Thymus (tissue), 11 donors: ENCODE data around the gene KCMF1. TPM values are rescaled to one million over a fixed set of nuclear protein-coding genes. Genes with fewer than 3 reads are reported as not detected.

Experiments
- DNase-seq, 9 donors: peaks; one replicate each; pipeline ENCODE4 v3.0.0-alpha.2; 2013; ENCODE audit warnings: low spot score in 9 of 9, low read depth in 6 of 9, missing footprints in 1 of 9
- H3K27ac ChIP-seq, 2 donors: one replicate each; pipeline ENCODE4 v1.5.1; 2013; ENCODE audit warnings: control low read depth in 1 of 2, low read depth in 1 of 2, low read length in 1 of 2, mild to moderate bottlenecking in 1 of 2, moderate library complexity in 1 of 2
- H3K27me3 ChIP-seq, 2 donors: one replicate each; pipeline ENCODE4 v1.5.1; 2013; ENCODE audit warnings: low read length in 1 of 2; ENCODE audit not compliant: control insufficient read depth in 2 of 2, insufficient read depth in 1 of 2
- H3K36me3 ChIP-seq, 2 donors: one replicate each; pipeline ENCODE4 v1.5.1; 2013; ENCODE audit warnings: low read length in 1 of 2, mild to moderate bottlenecking in 1 of 2, moderate library complexity in 1 of 2; ENCODE audit not compliant: control insufficient read depth in 2 of 2, insufficient read depth in 2 of 2
- H3K4me1 ChIP-seq, 2 donors: one replicate each; pipeline ENCODE4 v1.5.1; 2013; ENCODE audit warnings: low read length in 2 of 2; ENCODE audit not compliant: control insufficient read depth in 2 of 2, insufficient read depth in 2 of 2
- H3K4me3 ChIP-seq, 2 donors: one replicate each; pipeline ENCODE4 v1.5.1; 2013; ENCODE audit warnings: low read length in 2 of 2, control low read depth in 1 of 2, mild to moderate bottlenecking in 1 of 2
- H3K9me3 ChIP-seq, 2 donors: one replicate each; pipeline ENCODE4 v1.5.1; 2013; ENCODE audit warnings: low read length in 1 of 2, mild to moderate bottlenecking in 1 of 2; ENCODE audit not compliant: control insufficient read depth in 2 of 2, insufficient read depth in 1 of 2
- WGBS: extraction: QIAGEN DNeasy Blood & Tissue Kit; methylation state at CpG from one replicate; pipeline ENCODE4 v1.1.7; 2013; 5-methylcytosine and 5-hydroxymethylcytosine counted together
- polyA plus RNA-seq: library from polyadenylated mRNA; stranded (reverse); fragments of 200-250 nt; gene quantifications from one replicate; pipeline ENCODE4 v1.2.3, GENCODE V29; 2013
- total RNA-seq: library from RNA; stranded (reverse); fragments of 120-200 nt; gene quantifications from one replicate; pipeline ENCODE4 v1.2.4, GENCODE V29; 2013
- donor health status: healthy.

KCMF1 gene
- total and polyA plus RNA-seq, 2 donors, result 32.5 to 32.6 TPM

- H3K4me1 ChIP-seq, result peaks cover 2 to 12% of the 10 kb centered on the region in 2 donors
- no peak overlapping the region for H3K4me3 ChIP-seq
- H3K9me3 ChIP-seq, result no peaks in the 10 kb centered on the region
- no peak for DNase-seq
- no peaks in the 10 kb centered on the region for H3K27me3 ChIP-seq
- 97% methylated on average over 1 of the region's 1 CpG for WGBS
- peaks cover 8 to 9% of the 10 kb centered on the region in 2 donors for H3K36me3 ChIP-seq
- no peak overlapping the region for H3K27ac ChIP-seq
These were observed 39.4 kb downstream of the KCMF1 start for GRCh38 chr2:85010404-85010803.

GRCh38 chr2:85011098-85011497, 40.1 kb downstream of the KCMF1 start:
- H3K4me3 ChIP-seq, result no peak overlapping the region
- DNase-seq, result no peak
- H3K27me3 ChIP-seq, result no peaks in the 10 kb centered on the region
- H3K4me1 ChIP-seq, result peaks cover 2 to 12% of the 10 kb centered on the region in 2 donors
- no peak overlapping the region for H3K27ac ChIP-seq
- 97% methylated on average over 3 of the region's 3 CpGs for WGBS
- no peaks in the 10 kb centered on the region for H3K9me3 ChIP-seq
- peaks cover 8 to 9% of the 10 kb centered on the region in 2 donors for H3K36me3 ChIP-seq

- no peaks in the 10 kb centered on the region for H3K9me3 ChIP-seq
- no peak overlapping the region for H3K27ac ChIP-seq
- peaks cover 2 to 12% of the 10 kb centered on the region in 2 donors for H3K4me1 ChIP-seq
- peaks cover 8 to 9% of the 10 kb centered on the region in 2 donors for H3K36me3 ChIP-seq
- 97% methylated on average over 3 of the region's 3 CpGs for WGBS
- DNase-seq, result no peak
- H3K4me3 ChIP-seq, result no peak overlapping the region
- no peaks in the 10 kb centered on the region for H3K27me3 ChIP-seq
These were observed 40.8 kb downstream of the KCMF1 start for GRCh38 chr2:85011747-85012146.

- no peaks in the 10 kb centered on the region for H3K9me3 ChIP-seq
- DNase-seq, result no peak
- no peak overlapping the region for H3K27ac ChIP-seq
- peaks cover 4 to 12% of the 10 kb centered on the region in 2 donors for H3K4me1 ChIP-seq
- H3K36me3 ChIP-seq, result peaks cover 5% of the 10 kb centered on the region in 2 donors
- no peak overlapping the region for H3K4me3 ChIP-seq
- WGBS, result 65% methylated on average over 4 of the region's 4 CpGs
- no peaks in the 10 kb centered on the region for H3K27me3 ChIP-seq
These were observed 41.5 kb downstream of the KCMF1 start for GRCh38 chr2:85012431-85012830.

GRCh38 chr2:85012855-85013254, 41.9 kb downstream of the KCMF1 start:
- DNase-seq, result no peak
- 92% methylated on average over 1 of the region's 1 CpG for WGBS
- H3K9me3 ChIP-seq, result no peaks in the 10 kb centered on the region
- H3K4me1 ChIP-seq, result peaks cover 4 to 12% of the 10 kb centered on the region in 2 donors
- H3K27me3 ChIP-seq, result no peaks in the 10 kb centered on the region
- H3K27ac ChIP-seq, result no peak overlapping the region
- peaks cover under 1 to 2% of the 10 kb centered on the region in 2 donors for H3K36me3 ChIP-seq
- no peak overlapping the region for H3K4me3 ChIP-seq

GRCh38 chr2:85015653-85016360, 44.8 kb downstream of the KCMF1 start:
- DNase-seq, result no peak
- H3K9me3 ChIP-seq, result no peaks in the 10 kb centered on the region
- peaks cover 0 to 2% of the 10 kb centered on the region in 2 donors for H3K36me3 ChIP-seq
- 72% methylated on average over 7 of the region's 7 CpGs for WGBS
- H3K27ac ChIP-seq, result no peak overlapping the region
- H3K27me3 ChIP-seq, result no peaks in the 10 kb centered on the region
- H3K4me1 ChIP-seq, result peaks cover 4 to 8% of the 10 kb centered on the region in 2 donors
- H3K4me3 ChIP-seq, result no peak overlapping the region

GRCh38 chr2:85016446-85016845, 45.5 kb downstream of the KCMF1 start:
- WGBS, result 91% methylated on average over 3 of the region's 3 CpGs
- Histone ChIP-seq H3K27ac (no peak overlapping the region), H3K36me3 (peaks cover 0 to 2% of the 10 kb centered on the region in 2 donors), H3K4me3 (no peak overlapping the region), H3K9me3 (no peaks in the 10 kb centered on the region), H3K27me3 (no peaks in the 10 kb centered on the region), H3K4me1 (peaks cover 2 to 5% of the 10 kb centered on the region in 2 donors)
- no peak for DNase-seq

- Histone ChIP-seq H3K9me3 (no peaks in the 10 kb centered on the region), H3K4me3 (no peak overlapping the region), H3K36me3 (peaks cover 0 to 6% of the 10 kb centered on the region in 2 donors), H3K4me1 (peaks cover 0 to 2% of the 10 kb centered on the region in 2 donors), H3K27me3 (no peaks in the 10 kb centered on the region), H3K27ac (no peak overlapping the region)
- no peak for DNase-seq
- 52% methylated on average over 5 of the region's 5 CpGs for WGBS
These were observed 46.6 kb downstream of the KCMF1 start for GRCh38 chr2:85017411-85018048.

GRCh38 chr2:85018049-85018447, 47.1 kb downstream of the KCMF1 start:
- H3K36me3 ChIP-seq, result peaks cover 0 to 6% of the 10 kb centered on the region in 2 donors
- H3K9me3 ChIP-seq, result no peaks in the 10 kb centered on the region
- peaks cover 0 to 2% of the 10 kb centered on the region in 2 donors for H3K4me1 ChIP-seq
- no peak overlapping the region for H3K4me3 ChIP-seq
- H3K27ac ChIP-seq, result no peak overlapping the region
- WGBS, result 97% methylated on average over 8 of the region's 8 CpGs
- H3K27me3 ChIP-seq, result no peaks in the 10 kb centered on the region
- no peak for DNase-seq
